Measurements from ENCODE around the gene CAPN13.

DNA sequence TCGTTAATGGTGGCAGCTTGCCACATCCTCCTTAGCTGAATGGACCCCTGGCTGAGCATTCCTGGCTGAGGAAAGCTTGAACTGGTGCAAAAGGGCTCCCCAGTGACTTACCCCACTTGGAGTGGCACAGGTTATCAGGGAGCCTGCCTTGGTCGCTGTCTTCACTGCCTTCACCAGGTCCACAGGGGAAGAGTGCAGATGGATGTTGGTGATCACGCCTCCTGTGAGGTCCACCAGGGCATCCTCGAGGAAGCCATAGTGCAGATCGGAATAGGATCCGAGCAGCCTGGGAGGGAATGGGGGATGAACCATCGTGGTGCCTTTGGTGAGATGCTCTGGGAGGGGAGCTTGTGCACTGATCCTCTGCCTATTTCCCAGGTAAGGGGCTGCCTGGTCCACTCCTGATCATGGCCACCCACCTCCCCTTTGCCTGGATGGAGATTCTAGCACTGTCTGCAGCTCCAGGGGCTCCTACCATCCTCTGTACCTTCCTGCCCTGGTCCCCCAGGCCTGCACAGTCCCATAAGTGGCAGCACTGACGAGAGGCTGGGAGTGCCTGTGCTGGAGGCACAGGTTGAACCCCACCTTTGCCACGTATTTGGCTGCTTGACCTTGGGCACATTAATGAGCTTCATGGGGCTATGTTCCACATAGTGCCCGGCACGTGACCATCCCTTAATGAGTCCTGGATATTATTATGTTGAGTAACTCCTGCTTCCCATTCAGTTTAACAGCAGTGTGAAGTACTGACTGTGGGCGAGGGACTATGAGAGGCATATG, 43.0 kb downstream of the CAPN13 start:
- TF ChIP-seq GATA3 (IDR thresholded peaks at IDR 0.05; ENCODE audit: low read depth, low read length) = no peak
- TF ChIP-seq GATA2 (IDR thresholded peaks at IDR 0.05; ENCODE audit: low read depth, low read length) = no peak

All from SH-SY5Y (cell line).